ENCODE results near the gene SDE2.
"Not testable (repeated sequence)": the region's sequence is repeated elsewhere in the genome, so short reads cannot be mapped to it uniquely, and the experiment has no call there.

The SDE2 gene

DNA sequence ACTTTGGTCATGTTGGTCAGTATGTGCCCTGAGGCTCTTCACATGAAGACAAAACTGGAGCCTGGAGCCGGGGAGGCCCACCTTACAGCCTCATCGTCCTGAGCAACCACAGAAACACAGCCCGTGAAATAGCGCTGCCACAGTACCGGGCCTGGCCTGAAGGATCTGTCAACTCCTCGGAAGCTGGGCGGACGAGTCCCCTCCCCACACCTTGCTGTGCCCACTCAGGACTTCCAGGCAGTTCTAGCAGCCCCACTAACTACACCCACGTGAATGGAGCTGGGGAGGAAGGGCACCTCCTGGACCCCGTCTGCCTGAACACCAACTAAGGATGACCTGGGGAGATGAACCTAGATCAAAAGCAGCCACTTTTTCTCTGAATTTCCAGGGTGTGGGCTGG is 24.7 kb downstream of the SDE2 start:
- DNase-seq = no peak

DNA sequence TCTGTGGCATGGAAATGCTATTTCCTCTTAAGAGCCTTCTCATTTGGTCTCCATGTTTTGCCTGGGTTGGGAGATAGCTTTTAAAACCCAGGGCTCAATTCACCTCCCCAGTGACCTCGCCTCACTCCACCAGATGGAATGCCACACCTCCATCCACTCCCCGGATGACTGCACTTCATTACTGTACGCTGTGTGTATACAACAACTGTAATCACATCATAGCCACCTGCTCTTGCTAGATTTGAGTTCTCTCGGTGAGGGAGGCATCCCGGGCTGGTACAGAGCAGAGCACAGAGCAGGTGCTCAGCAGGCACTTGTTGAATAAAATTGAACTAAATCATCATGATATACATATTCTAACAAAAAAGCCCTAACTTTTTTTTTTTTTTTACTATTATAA is 26.0 kb downstream of the SDE2 start:
- peak; percentile 52 for DNase-seq

DNA sequence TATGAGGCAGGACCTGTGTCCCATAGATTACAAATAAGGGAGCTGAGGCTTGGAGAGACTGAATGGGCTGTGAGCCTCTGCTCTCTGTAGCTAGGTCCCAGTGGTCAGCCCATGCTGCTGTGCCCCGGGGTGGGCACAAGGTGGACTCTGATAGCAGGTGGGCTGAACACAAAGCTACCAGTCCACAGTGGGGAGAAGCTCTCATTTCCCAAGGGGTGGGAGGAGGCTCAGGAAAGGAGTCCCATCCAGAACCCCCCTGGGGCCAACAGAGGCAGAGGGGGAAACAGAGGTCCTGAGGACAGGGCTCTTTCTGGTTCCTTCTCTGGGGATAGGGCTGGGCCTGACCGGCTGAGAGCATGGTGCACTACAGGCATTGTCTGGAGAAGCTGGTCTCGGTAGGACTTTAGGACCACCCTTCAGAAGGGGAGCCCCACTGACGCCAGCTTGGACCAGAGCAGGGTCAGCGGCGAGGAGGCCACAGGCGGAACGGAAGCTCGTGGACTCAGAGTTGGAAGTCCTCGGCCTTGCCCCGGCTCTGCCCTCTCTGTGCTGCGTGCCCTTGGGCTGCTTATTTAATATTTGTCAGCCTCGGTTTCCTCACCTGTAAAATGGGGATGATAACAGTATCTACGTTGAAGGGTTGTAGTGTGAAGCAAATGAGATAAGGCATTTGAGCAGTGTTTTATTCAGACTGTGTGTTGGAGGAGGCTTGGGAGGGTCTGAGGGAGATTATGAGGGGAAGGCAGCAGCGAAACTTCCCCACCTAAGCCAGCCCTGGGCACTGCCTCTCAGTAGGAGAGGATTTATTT is 26.6 kb downstream of the SDE2 start:
- no peak for DNase-seq

DNA sequence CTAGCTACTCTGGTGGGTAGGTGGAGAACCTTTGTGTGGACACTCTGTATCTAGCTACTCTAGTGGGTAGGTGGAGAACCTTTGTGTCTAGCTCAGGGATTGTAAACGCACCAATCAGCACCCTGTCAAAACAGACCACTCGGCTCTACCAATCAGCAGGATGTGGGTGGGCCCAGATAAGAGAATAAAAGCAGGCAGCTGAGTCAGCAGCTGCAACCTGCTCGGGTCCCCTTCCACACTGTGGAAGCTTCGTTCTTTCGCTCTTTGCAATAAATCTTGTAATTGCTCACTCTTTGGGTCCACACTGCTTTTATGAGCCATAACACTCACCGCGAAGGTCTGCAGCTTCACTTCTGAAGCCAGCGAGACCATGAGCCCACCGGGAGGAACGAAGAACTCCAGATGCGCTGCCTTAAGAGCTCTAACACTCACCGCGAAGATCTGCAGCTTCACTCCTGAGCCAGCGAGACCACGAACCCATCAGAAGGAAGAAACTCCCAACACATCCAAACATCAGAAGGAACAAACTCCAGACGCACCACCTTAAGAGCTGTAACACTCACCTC is 28.5 kb downstream of the SDE2 start:
- DNase-seq = not testable (repeated sequence)

DNA sequence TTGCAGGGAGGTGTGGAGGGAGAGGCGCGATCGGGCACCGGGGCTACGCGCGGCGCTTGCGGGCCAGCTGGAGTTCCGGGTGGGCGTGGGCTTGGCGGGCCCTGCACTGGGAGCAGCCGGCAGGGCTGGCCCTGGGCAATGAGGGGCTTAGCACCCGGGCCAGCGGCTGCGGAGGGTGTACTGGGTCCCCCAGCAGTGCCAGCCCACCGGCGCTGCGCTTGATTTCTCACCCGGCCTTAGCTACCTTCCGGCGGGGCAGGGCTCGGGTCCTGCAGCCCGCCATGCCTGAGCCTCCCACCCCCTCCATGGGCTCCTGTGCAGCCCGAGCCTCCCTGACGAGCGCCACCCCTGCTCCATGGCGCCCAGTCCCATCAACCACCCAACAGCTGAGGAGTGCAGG is 29.4 kb downstream of the SDE2 start:
- DNase-seq = not testable (repeated sequence)

DNA sequence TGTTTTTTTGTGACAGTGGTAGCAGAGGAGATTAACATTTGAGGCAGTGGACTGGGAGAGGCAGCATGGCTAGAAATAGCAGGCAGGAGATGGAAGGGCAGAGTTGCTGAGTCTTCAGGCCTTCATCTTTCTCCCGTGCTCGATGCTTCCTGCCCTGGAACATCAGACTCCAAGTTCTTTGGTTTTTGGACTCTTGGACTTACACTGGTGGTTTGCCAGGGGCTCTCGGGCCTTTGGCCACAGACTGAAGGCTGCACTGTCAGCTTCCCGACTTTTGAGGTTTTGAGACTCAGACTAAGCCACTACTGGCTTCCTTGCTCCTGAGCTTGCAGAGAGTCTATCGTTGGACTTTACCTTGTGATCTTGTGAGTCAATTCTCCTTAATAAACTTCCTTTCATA is 33.9 kb downstream of the SDE2 start:
- DNase-seq = no peak

DNA sequence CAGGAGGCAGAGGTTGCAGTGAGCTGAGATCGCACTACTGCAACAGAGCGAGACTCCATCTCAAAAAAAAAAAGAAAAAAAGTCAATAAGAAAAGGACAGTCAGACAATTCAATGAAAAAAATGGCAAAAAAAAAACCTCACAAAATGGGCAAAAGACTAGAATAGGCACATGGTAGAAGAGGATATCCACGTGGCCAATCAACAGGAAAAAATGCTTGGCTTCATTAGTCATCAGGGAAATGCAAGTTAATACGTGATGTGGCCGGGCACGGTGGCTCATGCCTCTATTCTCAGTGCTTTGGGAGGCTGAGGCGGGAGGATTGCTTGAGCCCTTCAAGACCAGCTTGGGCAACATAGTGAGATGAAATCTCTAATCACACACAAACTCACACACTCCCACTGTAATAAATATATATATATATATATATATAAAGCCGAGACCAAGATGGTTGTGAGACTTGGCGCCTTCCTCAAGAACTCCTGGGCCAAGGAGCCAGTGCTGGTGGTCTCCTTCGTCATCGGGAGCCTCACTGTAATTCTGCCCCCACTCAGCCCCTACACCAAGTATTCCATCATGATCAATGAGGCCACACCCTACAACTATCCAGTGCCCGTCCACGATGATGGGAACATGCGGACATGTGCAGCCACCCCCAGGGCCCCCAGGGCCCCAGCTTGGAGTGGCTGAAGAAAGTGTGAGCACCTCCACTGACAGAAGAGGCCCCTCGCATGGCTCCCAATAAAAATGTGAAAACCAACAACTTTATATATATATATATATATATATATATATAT is 35.2 kb downstream of the SDE2 start:
- no peak for DNase-seq

DNA sequence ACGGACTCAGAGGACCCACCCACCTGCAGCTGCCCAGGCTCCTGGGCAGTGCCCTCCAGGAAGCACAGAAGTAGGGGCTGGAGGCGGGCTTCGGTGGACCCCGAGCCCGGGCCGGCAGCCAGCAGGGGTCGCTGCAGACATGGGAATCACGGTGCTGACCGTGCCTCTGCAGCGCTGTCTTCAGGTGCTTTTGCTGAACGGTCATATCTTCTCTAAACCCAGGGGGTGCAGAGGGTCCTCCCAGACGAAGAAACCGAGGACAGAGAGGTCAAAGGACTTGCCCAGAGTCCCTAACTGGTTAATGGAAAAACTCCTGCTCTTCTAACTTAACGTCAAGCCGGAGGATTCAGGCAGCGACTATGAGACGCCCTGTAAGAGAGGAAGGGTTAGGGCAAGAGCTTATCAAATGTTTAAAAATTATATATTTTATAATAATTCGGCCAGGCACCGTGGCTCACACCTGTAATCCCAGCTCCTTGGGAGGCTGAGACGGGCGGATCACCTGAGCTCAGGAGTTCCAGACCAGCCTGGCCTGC is 36.6 kb downstream of the SDE2 start:
- no peak for DNase-seq

DNA sequence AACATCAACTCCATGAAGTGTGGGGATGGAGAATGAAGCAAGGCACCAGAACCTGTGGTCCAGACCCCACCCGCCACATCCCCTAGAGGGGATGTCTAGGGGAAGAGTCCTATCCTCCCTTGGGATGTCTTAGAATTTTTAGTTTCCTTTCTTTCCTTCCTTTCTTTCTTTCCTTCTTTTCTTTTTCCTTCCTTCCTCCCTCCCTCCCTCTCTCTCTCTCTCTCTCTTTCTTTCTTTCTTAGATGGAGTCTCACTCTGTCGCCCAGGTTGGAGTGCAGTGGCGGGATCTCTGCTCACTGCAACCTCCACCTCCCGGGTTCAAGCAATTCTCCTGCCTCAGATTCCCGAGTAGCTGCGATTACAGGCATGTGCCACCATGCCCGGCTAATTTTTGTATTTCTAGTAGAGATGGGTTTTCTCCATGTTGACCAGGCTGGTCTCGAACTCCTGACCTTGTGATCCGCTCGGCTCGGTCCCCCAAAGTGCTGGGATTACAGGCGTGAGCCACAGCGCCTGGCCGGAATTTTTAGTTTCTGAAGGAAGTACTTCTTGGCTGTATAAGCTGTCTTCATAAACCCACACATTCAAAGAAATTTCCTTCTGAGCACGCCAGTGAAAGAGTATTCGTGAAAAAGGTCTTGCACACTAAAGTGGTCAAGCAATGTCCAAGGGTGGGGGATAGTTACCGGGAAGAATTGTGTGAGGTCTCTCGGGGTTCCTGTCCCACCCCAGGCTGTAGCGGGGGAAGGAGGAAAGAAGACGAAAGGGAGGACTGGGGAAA is 37.3 kb downstream of the SDE2 start:
- DNase-seq = no peak

DNA sequence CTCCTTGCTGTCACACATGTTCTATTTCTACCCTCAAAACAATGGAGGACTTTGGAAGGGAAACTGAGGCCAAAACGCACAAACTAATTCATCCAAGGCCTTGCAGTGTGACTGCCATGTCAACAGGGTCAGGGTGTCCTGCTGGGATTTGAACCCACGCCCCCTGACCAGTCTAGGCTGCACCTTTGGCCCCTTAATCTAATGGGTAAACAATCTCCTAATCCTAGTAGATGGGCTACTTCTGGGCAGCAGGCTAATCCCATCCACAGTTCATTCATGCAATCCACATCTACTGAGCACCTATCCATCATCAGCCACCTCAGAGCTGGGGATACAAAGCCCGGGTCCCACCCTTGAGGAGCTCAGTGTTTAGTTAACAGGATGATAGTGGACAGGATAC is 41.1 kb downstream of the SDE2 start:
- no peak for DNase-seq

DNA sequence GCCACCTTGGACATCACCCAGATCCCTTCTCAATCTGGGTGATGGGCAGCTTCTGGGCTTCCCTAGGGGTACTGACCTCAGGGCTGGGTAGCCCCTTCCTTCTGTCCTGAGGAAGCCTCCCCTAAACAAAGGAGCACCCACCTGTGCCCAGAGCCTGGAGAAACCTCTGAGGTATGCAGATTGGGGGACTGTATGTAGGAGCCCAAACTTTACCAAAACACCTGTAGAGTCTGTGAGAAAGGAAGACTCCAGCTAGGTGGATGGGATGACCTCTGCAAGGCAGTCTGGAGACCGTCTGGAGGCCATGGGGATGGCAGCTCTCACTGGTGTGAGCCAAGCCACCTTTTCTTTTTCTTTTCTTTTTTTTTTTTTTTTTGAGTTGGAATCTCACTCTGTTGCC is 44.4 kb downstream of the SDE2 start:
- DNase-seq = no peak

DNA sequence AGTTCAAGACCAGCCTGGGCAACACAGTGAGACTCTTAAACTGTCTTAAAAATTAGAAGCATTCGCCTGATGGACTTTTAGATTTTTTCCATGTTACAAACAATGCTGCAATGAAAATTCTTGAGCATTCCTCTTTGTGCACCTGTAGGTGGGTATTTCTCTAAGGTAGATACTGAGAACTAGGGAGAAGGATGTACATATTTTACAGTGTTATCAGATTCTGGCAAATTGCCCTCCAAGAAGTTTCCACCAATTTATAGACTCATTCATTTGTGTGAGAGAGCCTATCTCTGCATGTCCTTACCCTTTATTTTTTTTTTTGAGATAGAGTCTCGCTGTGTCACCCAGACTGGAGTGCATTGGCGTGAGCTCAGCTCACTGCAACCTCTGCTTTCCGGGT is 45.8 kb downstream of the SDE2 start:
- DNase-seq = no peak

DNA sequence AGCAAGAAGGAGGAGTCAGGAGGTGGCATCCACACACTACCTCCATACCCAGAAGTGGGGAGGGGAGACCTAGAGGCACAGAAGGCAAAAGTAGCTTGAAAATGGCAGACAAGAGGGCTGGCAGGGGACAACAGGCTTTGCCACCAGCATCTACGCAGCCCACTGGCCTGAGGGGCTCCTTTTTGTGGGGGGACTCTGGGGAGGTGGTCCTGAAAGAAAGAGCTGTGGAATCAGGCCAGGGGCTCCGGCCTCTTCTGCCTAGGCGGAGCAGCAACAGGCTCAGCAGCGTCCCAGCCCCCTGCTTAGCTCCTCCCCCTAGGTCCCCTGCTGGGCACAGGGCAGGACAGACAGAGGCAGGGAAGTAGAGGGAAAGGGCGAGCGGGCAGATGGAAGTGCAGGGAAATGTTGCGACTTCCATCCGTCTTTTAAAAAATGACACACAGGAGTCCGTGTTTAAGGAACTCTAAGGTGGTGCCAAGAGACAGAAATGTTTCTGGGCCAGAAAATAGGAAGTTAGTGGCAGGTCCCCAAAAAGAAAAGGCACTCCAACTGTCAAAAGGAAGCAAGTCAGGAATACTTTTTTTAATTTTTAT is 48.1 kb downstream of the SDE2 start:
- DNase-seq = no peak

DNA sequence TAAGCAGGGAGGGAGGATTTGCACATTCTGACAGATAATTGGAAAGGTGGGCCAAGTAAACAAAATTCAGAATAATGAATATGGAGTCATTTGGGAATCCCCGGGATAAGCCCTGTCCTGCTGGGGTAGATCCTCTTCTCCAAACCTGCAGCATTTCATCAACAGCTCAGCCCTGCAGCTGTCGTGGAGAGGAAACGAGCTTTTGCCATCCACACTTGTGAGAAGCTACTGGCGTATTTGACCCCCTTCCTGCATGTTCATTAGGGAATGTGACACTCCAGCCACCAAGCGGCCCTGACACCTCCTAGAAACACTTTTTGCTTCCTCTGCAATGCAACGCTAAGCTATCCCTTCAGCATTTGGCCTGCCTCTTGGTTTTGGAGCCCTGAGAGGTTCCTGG is 50.1 kb downstream of the SDE2 start:
- no peak for DNase-seq

DNA sequence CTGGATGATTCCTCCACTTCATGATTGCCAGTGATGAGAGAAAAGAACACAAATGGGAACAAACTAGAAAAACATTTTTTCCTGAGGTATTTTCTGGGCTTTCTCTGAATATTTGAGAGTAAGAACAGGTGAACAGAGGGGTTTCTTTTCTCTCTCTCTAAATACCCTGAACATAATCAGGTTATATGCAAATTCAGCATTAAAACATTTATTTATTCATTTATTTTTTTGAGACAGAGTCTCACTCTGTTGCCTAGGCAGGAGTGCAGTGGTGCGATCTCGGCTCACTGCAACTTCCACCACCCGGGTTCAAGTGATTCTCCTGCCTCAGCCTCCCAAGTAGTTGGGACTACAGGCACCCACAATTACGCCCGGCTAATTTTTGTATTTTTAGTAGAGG is 52.3 kb downstream of the SDE2 start:
- no peak for DNase-seq

DNA sequence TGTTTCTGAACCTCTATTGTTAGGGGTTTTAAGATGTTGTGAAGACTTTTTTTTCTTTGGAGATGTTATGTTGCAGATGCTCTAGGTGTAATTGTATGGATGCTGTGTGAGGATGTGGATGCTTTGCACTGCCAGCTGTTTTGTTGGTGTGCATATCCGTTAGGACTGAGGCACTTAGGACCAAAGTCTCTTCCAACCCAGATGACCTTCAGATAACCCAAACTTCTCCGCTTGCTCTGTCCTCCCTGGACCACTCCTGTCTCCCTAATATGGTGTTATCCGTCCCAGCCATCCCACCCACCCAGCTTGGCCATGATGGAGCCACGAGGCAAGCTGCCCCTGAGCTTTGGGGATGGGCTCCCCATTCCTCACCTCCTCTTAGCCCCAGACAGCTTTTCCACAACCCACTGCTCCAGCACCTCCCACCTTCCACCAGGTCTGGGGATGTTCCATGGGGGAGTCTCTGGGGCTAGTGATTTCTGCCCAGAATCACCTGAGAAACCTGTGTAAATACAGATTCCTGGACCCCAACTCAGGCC is 53.0 kb downstream of the SDE2 start:
- no peak for DNase-seq

DNA sequence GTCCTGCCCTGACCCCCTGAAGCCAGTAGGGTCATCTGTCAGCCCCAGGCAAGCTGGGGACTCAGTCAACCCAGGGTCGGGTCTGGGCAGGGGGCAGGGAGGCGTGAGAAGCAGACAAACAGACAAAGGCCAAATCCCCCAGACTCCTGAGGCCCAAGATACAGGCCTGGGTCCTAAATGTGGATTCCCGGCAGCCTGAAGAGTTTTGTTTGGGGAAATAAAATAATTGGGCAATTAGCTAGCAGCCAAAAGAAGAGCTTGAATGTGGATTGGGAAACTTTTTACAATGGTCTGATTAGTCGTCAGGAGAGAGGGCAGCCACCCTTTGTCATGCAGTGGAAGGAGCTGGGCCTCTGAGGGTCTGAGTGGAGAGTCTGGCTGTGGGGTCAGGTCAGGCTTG is 53.6 kb downstream of the SDE2 start:
- DNase-seq = no peak

DNA sequence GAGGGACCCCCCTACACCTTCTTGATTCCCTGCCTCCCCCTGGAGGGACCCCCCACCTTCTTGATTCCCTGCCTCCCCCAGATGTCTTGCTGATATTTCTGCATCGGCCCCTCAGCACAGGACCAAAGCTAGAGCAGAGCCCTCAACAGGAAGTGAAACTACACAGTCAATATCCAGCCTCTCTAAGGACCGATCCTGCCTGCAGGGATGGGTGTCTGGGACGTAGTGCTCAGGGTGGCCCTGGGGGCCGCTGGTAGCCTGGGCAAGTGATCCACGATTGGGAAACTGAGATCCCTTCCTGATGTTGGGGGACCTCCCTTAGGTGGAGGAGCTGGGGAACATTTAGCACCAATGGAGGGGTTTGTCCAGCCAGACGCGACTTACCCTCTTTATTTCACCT is 54.2 kb downstream of the SDE2 start:
- no peak for DNase-seq

DNA sequence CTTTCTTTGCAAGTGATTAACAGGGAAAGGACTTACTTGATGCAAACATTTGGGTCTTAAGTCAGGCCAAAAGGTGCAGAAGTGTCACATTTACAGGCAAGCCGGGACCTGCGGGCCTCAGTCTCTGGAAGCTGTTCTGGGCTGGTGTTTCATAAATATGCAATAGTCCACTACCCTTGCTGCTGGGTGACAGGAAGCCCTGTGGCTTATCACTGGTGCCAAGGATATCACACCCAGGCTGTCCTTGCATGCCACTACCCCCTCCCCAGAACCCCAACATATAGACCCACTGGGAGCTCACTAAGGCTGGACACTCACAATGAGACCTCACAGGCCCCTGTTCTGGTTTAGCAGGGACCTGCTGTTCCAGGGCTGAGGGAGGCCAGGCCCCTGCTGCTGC is 54.8 kb downstream of the SDE2 start:
- no peak for DNase-seq

DNA sequence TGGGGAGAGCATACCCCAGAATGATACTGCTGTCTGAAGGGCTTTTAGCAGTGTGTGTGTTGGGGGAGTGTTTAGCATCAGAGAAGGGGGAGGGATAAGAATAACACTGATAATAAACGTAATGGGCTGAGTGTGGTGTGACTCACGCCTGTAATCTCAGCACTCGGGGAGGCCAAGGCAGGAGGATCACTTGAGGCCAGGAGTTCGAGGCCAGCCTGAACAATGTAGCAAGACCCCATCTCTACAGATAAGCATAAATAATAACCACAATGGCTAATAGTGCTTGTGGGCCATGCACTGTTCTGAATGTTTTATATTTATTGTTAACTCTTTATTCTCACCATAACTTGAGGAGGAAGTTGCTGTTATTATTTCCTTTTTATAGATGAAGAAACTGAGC is 55.6 kb downstream of the SDE2 start:
- no peak for DNase-seq

DNA sequence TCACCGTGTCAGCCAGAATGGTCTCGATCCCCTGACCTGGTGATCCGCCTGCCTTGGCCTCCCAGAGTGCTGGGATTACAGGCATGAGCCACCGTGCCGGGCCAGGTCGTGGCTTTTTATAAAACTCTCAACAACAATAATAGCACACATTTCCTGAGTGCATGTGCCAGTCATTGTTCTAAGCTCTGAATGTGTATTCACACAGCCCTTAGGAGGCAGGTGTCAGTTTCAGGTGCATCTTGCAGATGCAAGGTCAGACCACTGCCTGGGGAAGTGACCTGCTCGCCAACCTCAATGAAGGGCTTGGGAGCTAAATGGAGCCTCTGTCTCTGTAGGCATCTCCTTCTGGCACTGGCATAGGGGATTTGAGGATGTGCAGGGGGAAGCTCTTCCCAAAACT is 56.6 kb downstream of the SDE2 start:
- no peak for DNase-seq

DNA sequence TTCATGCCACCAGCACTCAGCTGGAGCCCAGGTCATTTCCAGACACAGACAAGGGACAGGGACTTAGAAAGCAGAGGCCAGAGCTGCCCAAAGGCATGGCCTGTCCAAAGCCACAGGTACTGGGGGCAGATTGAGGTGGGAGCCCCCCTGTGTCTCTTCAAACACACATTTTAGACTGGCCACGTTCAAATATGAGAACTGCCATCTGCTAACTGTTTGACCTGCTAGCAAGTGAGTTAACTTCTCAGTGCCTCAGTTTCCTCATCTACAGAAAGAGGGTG is 57.3 kb downstream of the SDE2 start:
- no peak for DNase-seq

Data from COR-L47 (cell line).